CD4-positive, alpha-beta T cell (primary cell): ENCODE measurements around the gene HECTD4. TPM values are rescaled to one million over a fixed set of nuclear protein-coding genes. Genes with fewer than 3 reads are reported as not detected.

Experiments
- ATAC-seq: fragments of 200-7000 bp; cut with Tn5 transposase; one replicate; pipeline ENCODE4 v1.10.0; 2022; ENCODE audit warnings: mild to moderate bottlenecking; ENCODE audit not compliant: poor library complexity
- CTCF ChIA-PET: fragments of 350-600 bp; sonication (Branson Sonifier 250); formaldehyde crosslinking; loops from one replicate; lab custom pipeline; 2021; ENCODE audit warnings: antibody characterized with exemption, inconsistent platforms; lab: Charles Lee
- POLR2A ChIA-PET: fragments of 350-600 bp; sonication (Branson Sonifier 250); formaldehyde crosslinking; loops from one replicate; lab custom pipeline; 2021; ENCODE audit warnings: antibody characterized with exemption, inconsistent platforms; lab: Charles Lee
- DNase-seq, 14 experiments: peaks; one replicate each; pipeline ENCODE4 v3.0.0-alpha.2; 2013 to 2020; ENCODE audit warnings: mixed read lengths in 2 of 14
- H3K27ac ChIP-seq, 2 donors: one replicate each; pipeline versions ENCODE4 v1.5.1 to v1.7.0; 2013; ENCODE audit warnings: low read length in 2 of 2, low read depth in 1 of 2, mild to moderate bottlenecking in 1 of 2
- H3K27me3 ChIP-seq, 2 experiments: 1 replicate in 1 of 2; 2 replicates in 1 of 2; pipeline versions ENCODE4 v1.6.1 to v1.7.0; 2013; ENCODE audit warnings: low read length in 2 of 2, control low read depth in 1 of 2, mild to moderate bottlenecking in 1 of 2, moderate library complexity in 1 of 2; ENCODE audit not compliant: insufficient read depth in 2 of 2, control insufficient read depth in 1 of 2
- H3K36me3 ChIP-seq: one replicate; pipeline ENCODE4 v1.6.1; 2013; ENCODE audit warnings: low read length, control low read depth; ENCODE audit not compliant: insufficient read depth
- H3K4me1 ChIP-seq: one replicate; pipeline ENCODE4 v1.6.1; 2013; ENCODE audit warnings: low read length, control low read depth; ENCODE audit not compliant: insufficient read depth
- H3K4me3 ChIP-seq: one replicate; pipeline ENCODE4 v1.5.1; 2013; ENCODE audit warnings: mild to moderate bottlenecking, low read length, moderate library complexity
- H3K9me3 ChIP-seq, 2 experiments: 1 replicate in 1 of 2; 2 replicates in 1 of 2; pipeline versions ENCODE4 v1.6.1 to v1.7.0; 2013; ENCODE audit warnings: low read length in 2 of 2, mild to moderate bottlenecking in 2 of 2, control low read depth in 1 of 2, moderate library complexity in 1 of 2; ENCODE audit not compliant: control insufficient read depth in 1 of 2, insufficient read depth in 1 of 2
- H3K27ac Mint-ChIP-seq: one replicate; pipeline ENCODE4 v1.8.0; 2020; ENCODE audit warnings: mixed read lengths
- H3K27me3 Mint-ChIP-seq: one replicate; pipeline ENCODE4 v1.8.0; 2021; ENCODE audit warnings: mixed read lengths
- H3K36me3 Mint-ChIP-seq: one replicate; pipeline ENCODE4 v1.8.0; 2021; ENCODE audit warnings: low read depth, mixed read lengths
- H3K4me1 Mint-ChIP-seq: one replicate; pipeline ENCODE4 v1.8.0; 2021; ENCODE audit warnings: low read depth, mixed read lengths
- H3K4me3 Mint-ChIP-seq: one replicate; pipeline ENCODE4 v1.8.0; 2020; ENCODE audit warnings: mild to moderate bottlenecking, mixed read lengths
- H3K9me3 Mint-ChIP-seq: one replicate; pipeline ENCODE4 v1.8.0; 2020; ENCODE audit warnings: mixed read lengths
- intact Hi-C, 2 experiments: fragments of 100-400 bp; cut with DNase I in 1 of 2; cut with micrococcal nuclease in 1 of 2; formaldehyde crosslinking; loops; one replicate each; pipeline versions ENCODE4 v1.15.1 to v1.9.0; 2023 to 2025; cut with DNase I, micrococcal nuclease
- total RNA-seq, 174 experiments: library from RNA in 2 of 174; stranded (reverse) in 2 of 174; gene quantifications; one replicate each; pipeline ENCODE4 v1.2.3 and lab custom pipeline; 2021 to 2026
- TF ChIP-seq, protein P1 (sequence below): fragments of 200-600 bp; IDR thresholded peaks from one replicate; pipeline ENCODE4 v1.8.0; 2022; ENCODE audit warnings: antibody characterized with exemption, mild to moderate bottlenecking

The HECTD4 gene
- total RNA-seq, 2 experiments from 2014 or later: 40.2 to 43.3 TPM

DNA sequence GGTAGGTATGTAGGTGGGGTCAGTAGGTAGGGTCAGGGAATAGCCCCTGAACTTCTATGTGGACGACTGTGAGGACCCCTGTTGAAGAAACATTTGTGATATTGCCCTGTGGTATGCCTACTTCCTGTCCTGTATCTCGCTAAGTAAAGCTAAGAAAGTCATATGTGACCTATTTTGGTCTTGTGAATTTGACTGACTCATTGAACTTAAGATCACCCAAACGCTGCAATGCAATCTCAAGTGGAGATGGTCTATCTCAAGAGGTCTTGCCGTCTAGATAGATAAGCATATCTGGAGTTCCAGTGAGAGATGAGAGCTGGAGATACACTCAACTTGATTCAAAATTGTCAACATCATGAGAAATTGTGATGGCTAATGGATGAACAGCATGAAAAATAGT lies 183.1 kb downstream of the HECTD4 start:
- no peaks in the 10 kb centered on the region for H3K4me1 Mint-ChIP-seq
- H3K27ac Mint-ChIP-seq: no peak overlapping the region

DNA sequence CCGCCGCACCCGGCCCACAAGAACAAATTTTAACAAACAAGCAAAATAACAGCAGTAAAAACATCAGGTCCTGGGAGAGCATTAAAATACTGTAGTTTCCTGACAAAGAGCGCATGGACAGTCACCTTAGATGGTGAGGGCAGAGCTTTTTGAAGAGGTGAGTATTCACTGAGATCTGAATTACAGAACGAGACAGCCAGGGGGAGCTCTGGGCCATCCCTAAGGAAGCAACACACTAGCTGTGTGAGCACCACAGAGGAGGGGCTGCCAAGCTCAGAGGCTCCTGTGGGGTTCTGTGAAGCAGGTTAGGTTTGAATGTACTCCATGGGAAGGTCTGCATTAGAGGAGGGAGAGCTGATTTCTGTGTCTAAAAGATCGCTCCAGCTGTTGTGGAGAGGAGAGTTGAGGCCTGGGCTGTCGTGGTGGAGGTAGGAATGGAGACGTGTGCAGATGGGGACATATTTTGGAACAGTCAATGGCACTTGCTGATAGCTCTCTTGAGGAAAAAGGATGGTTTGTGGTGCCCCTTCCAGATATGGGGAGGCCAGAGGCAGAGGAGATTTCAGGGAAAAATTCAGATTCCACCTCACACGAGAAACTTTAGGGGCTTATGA lies 184.0 kb downstream of the HECTD4 start:
- H3K36me3 Mint-ChIP-seq: peaks cover 63% of the 10 kb centered on the region

More for the DNA sequence above, 183.1 kb downstream of the HECTD4 start:
- no peaks in the 10 kb centered on the region for H3K4me1 ChIP-seq
- H3K9me3 ChIP-seq: no peaks in the 10 kb centered on the region
- ChIA-PET CTCF (interaction anchor here (1.6 to 2.4 kb wide), 2 partner anchors 8 to 188 kb away, joined by 8 to 16 read pairs; no protein-coding TSS in a partner anchor), POLR2A (interaction anchor here (2.0 kb wide), 1 partner anchor 188 kb away, joined by 10 read pairs; no protein-coding TSS in a partner anchor)
- peaks cover 62% of the 10 kb centered on the region for H3K36me3 Mint-ChIP-seq
- H3K4me3 Mint-ChIP-seq: no peak overlapping the region
- TF ChIP-seq, protein P1, sequence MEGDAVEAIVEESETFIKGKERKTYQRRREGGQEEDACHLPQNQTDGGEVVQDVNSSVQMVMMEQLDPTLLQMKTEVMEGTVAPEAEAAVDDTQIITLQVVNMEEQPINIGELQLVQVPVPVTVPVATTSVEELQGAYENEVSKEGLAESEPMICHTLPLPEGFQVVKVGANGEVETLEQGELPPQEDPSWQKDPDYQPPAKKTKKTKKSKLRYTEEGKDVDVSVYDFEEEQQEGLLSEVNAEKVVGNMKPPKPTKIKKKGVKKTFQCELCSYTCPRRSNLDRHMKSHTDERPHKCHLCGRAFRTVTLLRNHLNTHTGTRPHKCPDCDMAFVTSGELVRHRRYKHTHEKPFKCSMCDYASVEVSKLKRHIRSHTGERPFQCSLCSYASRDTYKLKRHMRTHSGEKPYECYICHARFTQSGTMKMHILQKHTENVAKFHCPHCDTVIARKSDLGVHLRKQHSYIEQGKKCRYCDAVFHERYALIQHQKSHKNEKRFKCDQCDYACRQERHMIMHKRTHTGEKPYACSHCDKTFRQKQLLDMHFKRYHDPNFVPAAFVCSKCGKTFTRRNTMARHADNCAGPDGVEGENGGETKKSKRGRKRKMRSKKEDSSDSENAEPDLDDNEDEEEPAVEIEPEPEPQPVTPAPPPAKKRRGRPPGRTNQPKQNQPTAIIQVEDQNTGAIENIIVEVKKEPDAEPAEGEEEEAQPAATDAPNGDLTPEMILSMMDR: no peak
- H3K27me3 ChIP-seq: no peaks in the 10 kb centered on the region
- intact Hi-C loops: no loop called here
- H3K27ac ChIP-seq: no peak overlapping the region
- no peak overlapping the region for H3K4me3 ChIP-seq
- H3K9me3 Mint-ChIP-seq: no peaks in the 10 kb centered on the region
- ATAC-seq: no peak
- DNase-seq: no peak
- no peaks in the 10 kb centered on the region for H3K27me3 Mint-ChIP-seq
- H3K36me3 ChIP-seq: peaks cover 51% of the 10 kb centered on the region

DNA sequence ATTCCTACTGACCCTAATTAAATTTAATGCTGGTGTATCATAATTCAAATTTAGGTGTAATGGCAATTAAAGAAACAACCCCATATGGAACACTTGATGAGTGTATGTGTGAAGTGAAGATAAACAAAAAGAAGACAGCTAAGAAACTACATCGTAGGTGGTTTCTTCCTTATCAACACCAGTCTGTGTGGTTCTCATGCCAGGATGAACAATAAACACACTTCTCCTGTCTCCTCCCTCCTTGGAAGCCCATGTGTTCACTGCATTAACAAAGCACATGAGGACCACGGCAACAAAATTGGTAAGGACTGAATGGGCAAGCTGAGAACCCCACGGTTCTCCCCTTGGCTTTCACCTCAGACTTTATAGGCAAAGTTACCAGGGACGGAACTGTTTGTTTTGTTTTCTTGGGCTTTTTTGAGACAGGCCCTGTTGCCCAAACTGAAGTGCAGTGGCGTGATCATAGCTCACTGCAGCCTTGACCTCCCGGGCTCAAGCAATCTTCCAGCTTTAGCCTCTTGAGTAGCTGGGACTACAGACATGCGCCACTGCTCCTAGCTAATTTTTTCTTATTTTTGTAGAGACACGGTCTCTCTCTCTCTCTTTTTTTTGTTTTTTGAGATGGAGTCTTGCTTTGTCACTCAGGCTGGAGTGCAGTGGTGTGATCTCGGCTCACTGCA lies 185.9 kb downstream of the HECTD4 start:
- no peak overlapping the region for H3K4me3 ChIP-seq
- peaks cover 62% of the 10 kb centered on the region for H3K36me3 ChIP-seq
- Mint-ChIP-seq H3K36me3 (peaks cover 73% of the 10 kb centered on the region), H3K4me1 (no peaks in the 10 kb centered on the region), H3K27me3 (no peaks in the 10 kb centered on the region), H3K4me3 (no peak overlapping the region), H3K9me3 (no peaks in the 10 kb centered on the region), H3K27ac (no peak overlapping the region)
- no peaks in the 10 kb centered on the region for H3K9me3 ChIP-seq
- intact Hi-C loops: no loop called here
- no peaks in the 10 kb centered on the region for H3K4me1 ChIP-seq
- DNase-seq (no peak), ATAC-seq (no peak)
- TF ChIP-seq, protein P1: no peak
- CTCF ChIA-PET: interaction anchor here (0.8 kb wide), 1 partner anchor 191 kb away, joined by 5 read pairs; no protein-coding TSS in a partner anchor
- no peak overlapping the region for H3K27ac ChIP-seq
- POLR2A ChIA-PET: no interaction called here
- H3K27me3 ChIP-seq: no peaks in the 10 kb centered on the region

More for the DNA sequence above, 184.0 kb downstream of the HECTD4 start:
- ChIA-PET CTCF (interaction anchor here (0.7 to 2.4 kb wide), 3 partner anchors 9 to 189 kb away, joined by 3 to 16 read pairs (median 8); no protein-coding TSS in a partner anchor), POLR2A (interaction anchor here (2.0 kb wide), 1 partner anchor 189 kb away, joined by 10 read pairs; no protein-coding TSS in a partner anchor)
- Histone ChIP-seq H3K4me3 (no peak overlapping the region), H3K4me1 (no peaks in the 10 kb centered on the region), H3K27ac (no peak overlapping the region), H3K9me3 (no peaks in the 10 kb centered on the region), H3K36me3 (peaks cover 51% of the 10 kb centered on the region), H3K27me3 (no peaks in the 10 kb centered on the region)
- no peaks in the 10 kb centered on the region for H3K4me1 Mint-ChIP-seq
- peak; percentile 78 for ATAC-seq
- H3K9me3 Mint-ChIP-seq: no peaks in the 10 kb centered on the region
- intact Hi-C loops: loop anchor here (1.0 kb wide), 1 partner anchor 189 kb away; no protein-coding TSS in a partner anchor
- H3K27ac Mint-ChIP-seq: no peak overlapping the region
- H3K27me3 Mint-ChIP-seq: no peaks in the 10 kb centered on the region
- peak; percentile 14 to 62 (median 32) for DNase-seq
- TF ChIP-seq, protein P1: peak; percentile 45
- H3K4me3 Mint-ChIP-seq: no peak overlapping the region
